GM21737 (cell line): Measurements from ENCODE around the gene RHBDD3.

Experiments
- ATAC-seq: cut with Tn5 transposase; IDR thresholded peaks from one replicate; pipeline ENCODE4 v1.9.1; 2021; ENCODE audit warnings: mild to moderate bottlenecking, moderate library complexity; ENCODE audit not compliant: unreplicated experiment

Gene RHBDD3

GRCh38 chr22:29306835-29307595, 39.2 kb upstream of the RHBDD3 start:
- no peak for ATAC-seq

- no peak for ATAC-seq
Measured at GRCh38 chr22:29306175-29306834, 38.5 kb upstream of the RHBDD3 start, which contains the start of gene GAS2L1. Gene GAS2L1 (plus strand): TSS chr22:29306650. CDS start chr22:29308106, 1,456 bp downstream.

GRCh38 chr22:29305836-29306174, 38.0 kb upstream of the RHBDD3 start:
- ATAC-seq, result no peak

- no peak for ATAC-seq
Measured at GRCh38 chr22:29302681-29303465, 35.1 kb upstream of the RHBDD3 start.

GRCh38 chr22:29302402-29302680, 34.6 kb upstream of the RHBDD3 start:
- no peak for ATAC-seq

- ATAC-seq, result no peak
Measured at GRCh38 chr22:29301716-29302401, 34.1 kb upstream of the RHBDD3 start.

GRCh38 chr22:29300807-29301601, 33.2 kb upstream of the RHBDD3 start:
- no peak for ATAC-seq

- no peak for ATAC-seq
Measured at GRCh38 chr22:29300467-29300806, 32.7 kb upstream of the RHBDD3 start.

- no peak for ATAC-seq
Measured at GRCh38 chr22:29299136-29299900, 31.5 kb upstream of the RHBDD3 start.

- ATAC-seq, result no peak
Measured at GRCh38 chr22:29298641-29299040, 30.9 kb upstream of the RHBDD3 start.

- ATAC-seq, result no peak
Measured at GRCh38 chr22:29292379-29292778, 24.6 kb upstream of the RHBDD3 start.

GRCh38 chr22:29291215-29291614, 23.4 kb upstream of the RHBDD3 start:
- no peak for ATAC-seq

GRCh38 chr22:29290061-29290460, 22.3 kb upstream of the RHBDD3 start:
- ATAC-seq, result no peak

GRCh38 chr22:29288837-29289236, 21.1 kb upstream of the RHBDD3 start:
- no peak for ATAC-seq

- ATAC-seq, result no peak
Measured at GRCh38 chr22:29284196-29284595, 16.4 kb upstream of the RHBDD3 start.

- ATAC-seq, result no peak
Measured at GRCh38 chr22:29277927-29278326, 10.1 kb upstream of the RHBDD3 start.

- no peak for ATAC-seq
Measured at GRCh38 chr22:29275819-29276565, 8.2 kb upstream of the RHBDD3 start.

- no peak for ATAC-seq
Measured at GRCh38 chr22:29275167-29275566, 7.4 kb upstream of the RHBDD3 start.

- ATAC-seq, result no peak
Measured at GRCh38 chr22:29272624-29273023, 4.8 kb upstream of the RHBDD3 start.
